GM12878 (cell line): ENCODE data around the gene TRIM37. TPM values are rescaled to one million over a fixed set of nuclear protein-coding genes. Genes with fewer than 3 reads are reported as not detected.
"Not testable (repeated sequence)": the region's sequence is repeated elsewhere in the genome, so short reads cannot be mapped to it uniquely, and the experiment has no call there.

ENCODE experiments used
- ATAC-seq: fragments of 200-7000 bp; cut with Tn5 transposase; 3 replicates; pipeline ENCODE4 v1.9.1; 2020; ENCODE audit warnings: mild to moderate bottlenecking, moderate library complexity
- BruUV-seq: library from RNA; stranded (reverse); fragments of 400-500 nt; replicated peaks from 2 replicates; lab custom pipeline; 2021; lab: Mats Ljungman, UMichigan
- CTCF ChIA-PET: fragments of 300-600 bp; sonication (Branson Sonifier 250); formaldehyde crosslinking; extraction: SDS; loops from one replicate; lab custom pipeline; 2021; ENCODE audit warnings: inconsistent platforms; lab: Yijun Ruan, JAX
- POLR2A ChIA-PET: fragments of 350-600 bp; formaldehyde crosslinking; extraction: SDS; loops from one replicate; lab custom pipeline; 2021; ENCODE audit warnings: inconsistent platforms; lab: Charles Lee
- RAD21 ChIA-PET: fragments of 300-600 bp; sonication (Branson Sonifier 250); formaldehyde crosslinking; loops from one replicate; lab custom pipeline; 2023; ENCODE audit warnings: antibody characterized with exemption; ENCODE audit not compliant: unreplicated experiment; lab: Charles Lee
- SMC1A ChIA-PET: fragments of 300-600 bp; sonication (Branson Sonifier 250); formaldehyde crosslinking; loops from one replicate; lab custom pipeline; 2023; ENCODE audit not compliant: unreplicated experiment, uncharacterized antibody; lab: Charles Lee
- DNase-seq: peaks from one replicate; pipeline ENCODE4 v3.0.0-alpha.2; 2011; ENCODE audit warnings: low read depth, low spot score
- FAIRE-seq: peaks from 3 replicates; lab custom pipeline; 2011; peaks lifted over from hg19 to GRCh38; lab: Jason Lieb, UNC
- H2AFZ ChIP-seq: 2 replicates; pipeline ENCODE4 v1.6.0; 2011; ENCODE audit warnings: low read depth, low read length, control low read depth; ENCODE audit not compliant: control insufficient read depth
- H3K27ac ChIP-seq: 2 replicates; pipeline ENCODE4 v1.5.1; 2011; ENCODE audit warnings: control low read depth; ENCODE audit not compliant: control insufficient read depth, insufficient read depth
- H3K27me3 ChIP-seq, 2 experiments: replicated peaks in 1 of 2; 2 replicates each; pipeline versions ENCODE4 v1.6.0 to v1.6.1; 2011; ENCODE audit warnings: low read length in 1 of 2; ENCODE audit not compliant: control insufficient read depth in 2 of 2, insufficient read depth in 2 of 2
- H3K36me3 ChIP-seq, 2 experiments: 2 replicates each; pipeline ENCODE4 v1.5.1; 2011; ENCODE audit warnings: low read length in 1 of 2; ENCODE audit not compliant: control insufficient read depth in 2 of 2, insufficient read depth in 2 of 2
- H3K4me1 ChIP-seq: 2 replicates; pipeline ENCODE4 v1.6.1; 2011; ENCODE audit warnings: mild to moderate bottlenecking, low read length, moderate library complexity, mixed read lengths; ENCODE audit not compliant: control insufficient read depth, insufficient read depth
- H3K4me2 ChIP-seq: 2 replicates; pipeline ENCODE4 v1.6.0; 2011; ENCODE audit warnings: control low read depth; ENCODE audit not compliant: control insufficient read depth, insufficient read depth
- H3K4me3 ChIP-seq: fragments of 200-600 bp; sonication (generic); 2 replicates; pipeline ENCODE4 v1.5.1; 2016
- H3K79me2 ChIP-seq: 2 replicates; pipeline ENCODE4 v1.6.0; 2011; ENCODE audit warnings: low read length; ENCODE audit not compliant: control insufficient read depth, insufficient read depth
- H3K9ac ChIP-seq: 2 replicates; pipeline ENCODE4 v1.8.0; 2011; ENCODE audit warnings: low read length, control low read depth, mixed read lengths; ENCODE audit not compliant: control insufficient read depth, insufficient read depth
- H3K9me3 ChIP-seq: replicated peaks from 3 replicates; pipeline ENCODE4 v1.5.1; 2011; ENCODE audit warnings: mild to moderate bottlenecking, low read length; ENCODE audit not compliant: control insufficient read depth, insufficient read depth
- H4K20me1 ChIP-seq: 2 replicates; pipeline ENCODE4 v1.6.0; 2011; ENCODE audit not compliant: control insufficient read depth, insufficient read depth
- BHLHE40 ChIP-seq, 2 experiments: fragments of 450-650 bp in 1 of 2; IDR thresholded peaks; 2 replicates each; pipeline ENCODE4 v1.6.1; 2011 to 2017; ENCODE audit warnings: low read depth in 2 of 2, borderline replicate concordance in 1 of 2, improper control_type of control experiment in 1 of 2, low read length in 1 of 2, mild to moderate bottlenecking in 1 of 2
- HDAC2 ChIP-seq: fragments of 200-600 bp; sonication (generic); IDR thresholded peaks from 2 replicates; pipeline ENCODE4 v1.6.1; 2017
- IKZF1 ChIP-seq: fragments of 450-650 bp; conservative IDR thresholded peaks from 2 replicates; pipeline ENCODE4 v1.6.1; 2017; ENCODE audit warnings: antibody characterized with exemption, mild to moderate bottlenecking
- MLLT1 ChIP-seq: fragments of 450-650 bp; IDR thresholded peaks from 2 replicates; pipeline ENCODE4 v1.6.1; 2016; ENCODE audit warnings: mild to moderate bottlenecking
- NR2C2 ChIP-seq: IDR thresholded peaks from 2 replicates; pipeline ENCODE4 v1.6.1; 2011; ENCODE audit warnings: borderline replicate concordance, low read depth; ENCODE audit not compliant: control insufficient read depth, insufficient read length
- REST ChIP-seq: IDR thresholded peaks from 2 replicates; pipeline ENCODE4 v1.6.1; 2012; ENCODE audit warnings: mild to moderate bottlenecking, low read depth, low read length
- SMAD1 ChIP-seq: fragments of 450-650 bp; IDR thresholded peaks from 2 replicates; pipeline ENCODE4 v1.6.1; 2018; ENCODE audit warnings: mild to moderate bottlenecking, low read depth; ENCODE audit not compliant: partially characterized antibody
- SPI1 ChIP-seq: IDR thresholded peaks from 2 replicates; pipeline ENCODE4 v1.6.1; 2011; ENCODE audit warnings: low read depth, mild to moderate bottlenecking, low read length, moderate library complexity, borderline replicate concordance; ENCODE audit not compliant: insufficient read depth
- SUPT20H ChIP-seq: IDR thresholded peaks from 2 replicates; pipeline ENCODE4 v1.6.1; 2011; ENCODE audit warnings: low read depth, mild to moderate bottlenecking, low read length, moderate library complexity, borderline replicate concordance; ENCODE audit not compliant: control insufficient read depth
- WGBS: methylation state at CpG from one replicate; pipeline ENCODE4 v1.1.6; 2016; ENCODE audit warnings: low lambda C conversion rate; ENCODE audit not compliant: insufficient replicate concordance, insufficient coverage; ENCODE audit errors: missing lambda C conversion rate; 5-methylcytosine and 5-hydroxymethylcytosine counted together
- in situ Hi-C: fragments of 300-500 bp; cut with MboI; formaldehyde crosslinking; loops from 9 replicates; pipeline ENCODE4 v1.14.3; 2018; ENCODE audit warnings: mixed read lengths
- intact Hi-C: fragments of 100-400 bp; cut with micrococcal nuclease; formaldehyde crosslinking; loops from one replicate; pipeline ENCODE4 v1.14.2; 2022; ENCODE audit not compliant: unreplicated experiment
- polyA plus RNA-seq, 11 experiments: library from polyadenylated mRNA; depleted of rRNA in 4 of 11; unstranded in 6 of 11; stranded (reverse) in 5 of 11; fragments of >200 nt; fragmentation: Nextera tagmentation in 4 of 11; fragmentation: Illumina TruSeq in 1 of 11; extraction: Ambion mirVana in 4 of 11; extraction: Trizol in 1 of 11; gene quantifications; 1 replicate in 1 of 11; 2 replicates in 10 of 11; pipeline versions ENCODE4 v1.2.1 to v1.2.3, GENCODE V29; 2011 to 2016; ENCODE audit warnings: inconsistent platforms in 2 of 11, missing spikeins in 2 of 11, low read depth in 1 of 11
- total RNA-seq, 4 experiments: library from RNA; depleted of rRNA in 3 of 4; stranded (reverse); fragments of >200 nt in 3 of 4; fragmentation: Illumina TruSeq in 1 of 4; extraction: Trizol in 1 of 4; gene quantifications; 2 replicates each; pipeline versions ENCODE4 v1.2.1 to v1.2.3, GENCODE V29; 2013 to 2021

The TRIM37 gene
- total and polyA plus RNA-seq, 10 of the 15 experiments (the other 5 are each of a cell fraction or from before 2014, with no cell fraction given) = 4.8 to 20.6 (median 18.1) TPM

GRCh38 chr17:59139939-59140338 is 33.3 kb upstream of the TRIM37 start (continued):
- TF ChIP-seq NR2C2 (no peak), REST (no peak), SUPT20H (no peak), SMAD1 (no peak), MLLT1 (no peak), BHLHE40 (IDR thresholded peaks at IDR 0.05; ENCODE audit: borderline replicate concordance in 1 of 2, low read depth in 2 of 2, low read length in 1 of 2) (no peak), SPI1 (no peak), HDAC2 (no peak), IKZF1 (no peak)

- H3K36me3 ChIP-seq, BruUV-seq, CTCF ChIA-PET, H3K4me1 ChIP-seq, SMC1A ChIA-PET, H4K20me1 ChIP-seq, H3K27ac ChIP-seq, DNase-seq, in situ Hi-C loops, intact Hi-C loops, FAIRE-seq, RAD21 ChIA-PET, H3K9ac ChIP-seq, H3K4me2 ChIP-seq, ATAC-seq, H3K9me3 ChIP-seq, H2AFZ ChIP-seq, H3K27me3 ChIP-seq, H3K4me3 ChIP-seq: not testable (repeated sequence)
- H3K79me2 ChIP-seq = peaks cover 38% of the 10 kb centered on the region
- 98% methylated on average over 10 of the region's 10 CpGs for WGBS
- POLR2A ChIA-PET = interaction anchor here (0.6 kb wide), 1 partner anchor 15 kb away, joined by 3 read pairs; no protein-coding TSS in a partner anchor
Observed at GRCh38 chr17:59138339-59138738, 31.7 kb upstream of the TRIM37 start.
